Adrenal gland (tissue), 5 donors: ENCODE results near the gene CEP70.

Experiments
- CTCF ChIP-seq, 6 experiments: fragments of 450-650 bp in 4 of 6; fragments of 200-600 bp in 2 of 6; sonication (generic) in 1 of 6; IDR thresholded peaks; 1 replicate in 5 of 6; 2 replicates in 1 of 6; pipeline versions ENCODE4 v1.5.1 to v1.8.0; 2016 to 2021; ENCODE audit warnings: antibody characterized with exemption in 6 of 6, mild to moderate bottlenecking in 2 of 6, moderate library complexity in 1 of 6
- POLR2A ChIP-seq, 2 donors: fragments of 450-650 bp; IDR thresholded peaks; one replicate each; pipeline ENCODE4 v1.6.1; 2017; ENCODE audit warnings: antibody characterized with exemption in 2 of 2, mild to moderate bottlenecking in 2 of 2, moderate library complexity in 1 of 2
- donor health status: DM: no; HTN: no; CAD: no.

GRCh38 chr3:138470687-138471086 lies 123.4 kb downstream of the CEP70 start:
- no peak for TF ChIP-seq POLR2A (IDR thresholded peaks at IDR 0.05)
- no peak for TF ChIP-seq CTCF (IDR thresholded peaks at IDR 0.05)
